Bronchial epithelial cell (primary cell): ENCODE results near the gene ANGEL1. TPM values are rescaled to one million over a fixed set of nuclear protein-coding genes. Genes with fewer than 3 reads are reported as not detected.

Experiments
- DNase-seq: peaks from one replicate; pipeline ENCODE4 v3.0.0-alpha.2; 2010; ENCODE audit warnings: low read depth
- FAIRE-seq: peaks from 2 replicates; lab custom pipeline; 2011; peaks lifted over from hg19 to GRCh38; lab: Jason Lieb, UNC
- H3K27me3 ChIP-seq: 2 replicates; pipeline ENCODE4 v1.5.1; 2011; ENCODE audit warnings: low read length; ENCODE audit not compliant: control insufficient read depth, insufficient read depth
- H3K36me3 ChIP-seq: 2 replicates; pipeline ENCODE4 v1.5.1; 2011; ENCODE audit warnings: low read length; ENCODE audit not compliant: control insufficient read depth, insufficient read depth
- H3K4me3 ChIP-seq: 2 replicates; pipeline ENCODE4 v1.5.1; 2011; ENCODE audit warnings: mild to moderate bottlenecking, low read depth, low read length, control low read depth
- CTCF ChIP-seq: IDR thresholded peaks from 2 replicates; pipeline ENCODE4 v1.5.1; 2011; ENCODE audit warnings: mild to moderate bottlenecking, moderate library complexity, low read length, control low read depth, inconsistent platforms; ENCODE audit not compliant: insufficient read depth, severe bottlenecking
- total RNA-seq: library from RNA; depleted of rRNA; stranded (reverse); fragments of >200 nt; gene quantifications from 2 replicates; pipeline ENCODE4 v1.2.1, GENCODE V29; 2014

Gene ANGEL1
- total RNA-seq, 1 donor from 2014 or later, result 6.1 TPM

- Histone ChIP-seq H3K27me3 (no peaks in the 10 kb centered on the region), H3K4me3 (no peak overlapping the region), H3K36me3 (no peaks in the 10 kb centered on the region)
- no peak for FAIRE-seq
- no peak for TF ChIP-seq CTCF
- no peak for DNase-seq
These were observed 59.9 kb downstream of the ANGEL1 start for GRCh38 chr14:76752744-76753143.

GRCh38 chr14:76742966-76743365 is 69.7 kb downstream of the ANGEL1 start:
- TF ChIP-seq CTCF, result no peak
- Histone ChIP-seq H3K27me3 (no peaks in the 10 kb centered on the region), H3K4me3 (no peak overlapping the region), H3K36me3 (no peaks in the 10 kb centered on the region)
- FAIRE-seq (no peak), DNase-seq (peak; percentile 18)

- no peak for TF ChIP-seq CTCF
- Histone ChIP-seq H3K27me3 (no peaks in the 10 kb centered on the region), H3K4me3 (no peak overlapping the region), H3K36me3 (no peaks in the 10 kb centered on the region)
- DNase-seq (no peak), FAIRE-seq (no peak)
These were observed 70.5 kb downstream of the ANGEL1 start for GRCh38 chr14:76742185-76742584.

GRCh38 chr14:76741074-76741473 is 71.6 kb downstream of the ANGEL1 start:
- FAIRE-seq, result no peak
- Histone ChIP-seq H3K4me3 (no peak overlapping the region), H3K27me3 (no peaks in the 10 kb centered on the region), H3K36me3 (no peaks in the 10 kb centered on the region)
- DNase-seq, result no peak
- no peak for TF ChIP-seq CTCF

Other genes starting within 250 kb of the ANGEL1 start
- not detected in 2 replicates for gene VASH1, start 51.4 kb downstream of the ANGEL1 start, total RNA-seq
- gene LRRC74A, start 13.5 kb upstream of the ANGEL1 start, total RNA-seq, result not detected in 2 replicates
- 12.0 and 12.1 TPM in 2 replicates for gene IRF2BPL, start 215.8 kb upstream of the ANGEL1 start, total RNA-seq